ENCODE results near the gene SIRPG. TPM values are rescaled to one million over a fixed set of nuclear protein-coding genes. Genes with fewer than 3 reads are reported as not detected.

SIRPG gene
- total and polyA plus RNA-seq, 10 of the 15 experiments (the other 5 are each of a cell fraction or from before 2014, with no cell fraction given) = 1.1 to 13.0 (median 4.1) TPM

DNA sequence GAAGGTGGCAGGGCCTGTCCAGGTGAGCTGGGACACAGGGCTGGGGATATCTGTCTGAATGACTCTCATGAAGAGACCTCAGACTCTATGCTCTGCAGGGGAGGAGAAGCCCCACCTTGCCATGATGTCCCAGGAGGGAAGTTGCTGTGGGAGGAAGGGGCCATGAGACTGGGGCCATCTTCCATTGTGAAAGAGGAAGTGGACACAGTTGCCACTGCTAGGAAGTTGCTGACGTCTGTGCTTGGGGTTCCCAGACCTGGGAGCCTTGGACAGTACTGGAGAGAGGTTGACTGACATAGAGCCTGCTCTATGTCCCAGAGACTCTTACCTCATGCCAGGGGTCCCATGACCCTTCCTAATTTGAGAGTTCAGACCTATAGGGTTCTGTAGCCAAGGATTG is 62.2 kb downstream of the SIRPG start (continued):
- no peak for TF ChIP-seq SUZ12 (IDR thresholded peaks at IDR 0.05; ENCODE audit: unreplicated experiment)
- TF ChIP-seq NFXL1 (IDR thresholded peaks at IDR 0.05; ENCODE audit: borderline replicate concordance) = no peak
- TF ChIP-seq, protein P1, sequence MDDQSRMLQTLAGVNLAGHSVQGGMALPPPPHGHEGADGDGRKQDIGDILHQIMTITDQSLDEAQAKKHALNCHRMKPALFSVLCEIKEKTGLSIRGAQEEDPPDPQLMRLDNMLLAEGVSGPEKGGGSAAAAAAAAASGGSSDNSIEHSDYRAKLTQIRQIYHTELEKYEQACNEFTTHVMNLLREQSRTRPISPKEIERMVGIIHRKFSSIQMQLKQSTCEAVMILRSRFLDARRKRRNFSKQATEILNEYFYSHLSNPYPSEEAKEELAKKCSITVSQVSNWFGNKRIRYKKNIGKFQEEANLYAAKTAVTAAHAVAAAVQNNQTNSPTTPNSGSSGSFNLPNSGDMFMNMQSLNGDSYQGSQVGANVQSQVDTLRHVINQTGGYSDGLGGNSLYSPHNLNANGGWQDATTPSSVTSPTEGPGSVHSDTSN (IDR thresholded peaks at IDR 0.05; ENCODE audit: insufficient replicate concordance, low read depth, low read length) = no peak
- no peak for TF ChIP-seq ZNF24 (IDR thresholded peaks at IDR 0.05)
- no peak for TF ChIP-seq MYB (IDR thresholded peaks at IDR 0.05; ENCODE audit: borderline replicate concordance, low read depth, low read length)
- TF ChIP-seq ZNF622 (IDR thresholded peaks at IDR 0.05) = no peak
- TF ChIP-seq EED (IDR thresholded peaks at IDR 0.05; ENCODE audit: low read depth) = peak; percentile 56; the same call in 1 of the 2 replicates
- no peak for TF ChIP-seq TAF1 (IDR thresholded peaks at IDR 0.05; ENCODE audit: borderline replicate concordance, low read depth, low read length)
- no peak for TF ChIP-seq HDGF (IDR thresholded peaks at IDR 0.05)
- TF ChIP-seq CREM (IDR thresholded peaks at IDR 0.05; ENCODE audit: low read depth) = no peak
- no peak for TF ChIP-seq POLR2A (IDR thresholded peaks at IDR 0.05; ENCODE audit: low read depth, low read length)
- TF ChIP-seq TCF3 (IDR thresholded peaks at IDR 0.05; ENCODE audit: borderline replicate concordance, insufficient read depth, low read depth, low read length) = no peak
- TF ChIP-seq BACH1 (IDR thresholded peaks at IDR 0.05; ENCODE audit: borderline replicate concordance) = no peak
- TF ChIP-seq SMC3 (IDR thresholded peaks at IDR 0.05; ENCODE audit: borderline replicate concordance, low read length) = no peak
- TF ChIP-seq ZNF384 (IDR thresholded peaks at IDR 0.05; ENCODE audit: borderline replicate concordance, low read depth, low read length) = no peak
- no peak for TF ChIP-seq EZH2 (IDR thresholded peaks at IDR 0.05; ENCODE audit: borderline replicate concordance, control insufficient read depth, low read depth, low read length)
- no peak for TF ChIP-seq MEF2A (IDR thresholded peaks at IDR 0.05; ENCODE audit: insufficient read depth, low read depth, low read length)
- no peak for TF ChIP-seq ZNF217 (IDR thresholded peaks at IDR 0.05)
- peak; percentile 43; the same call in 1 of the 2 replicates for TF ChIP-seq IKZF1 (conservative IDR thresholded peaks at IDR 0.05)
- no peak for TF ChIP-seq KAT2A (conservative IDR thresholded peaks at IDR 0.05; ENCODE audit: control insufficient read depth, low read depth, low read length)

Data from GM12878 (cell line).